Vagina (tissue), 2 donors: ENCODE results near the gene RAB6D. TPM values are rescaled to one million over a fixed set of nuclear protein-coding genes. Genes with fewer than 3 reads are reported as not detected.
A peak's percentile ranks its signal among the peaks of the same experiment; 100 is the strongest.
"Not testable (repeated sequence)": the region's sequence is repeated elsewhere in the genome, so short reads cannot be mapped to it uniquely, and the experiment has no call there.

Experiments used
- DNase-seq, 2 donors: peaks; one replicate each; pipeline ENCODE4 v3.0.0-alpha.2; 2017; ENCODE audit errors: extremely low spot score in 2 of 2
- H3K27ac ChIP-seq: fragments of 200-600 bp; sonication (generic); one replicate; pipeline ENCODE4 v1.5.1; 2019
- H3K27me3 ChIP-seq: fragments of 200-600 bp; sonication (generic); one replicate; pipeline ENCODE4 v1.5.1; 2019
- H3K36me3 ChIP-seq, 2 donors: fragments of 200-600 bp; sonication (generic); one replicate each; pipeline ENCODE4 v1.5.1; 2017 to 2019
- H3K4me1 ChIP-seq: fragments of 200-600 bp; sonication (generic); one replicate; pipeline ENCODE4 v1.5.1; 2019
- H3K4me3 ChIP-seq, 2 donors: fragments of 200-600 bp; sonication (generic); 1 replicate in 1 of 2; 2 replicates in 1 of 2; pipeline ENCODE4 v1.5.1; 2016 to 2019
- H3K9me3 ChIP-seq: fragments of 200-600 bp; sonication (generic); one replicate; pipeline ENCODE4 v1.5.1; 2019
- CTCF ChIP-seq, 3 experiments: fragments of 450-650 bp in 2 of 3; fragments of 200-600 bp in 1 of 3; sonication (generic) in 1 of 3; IDR thresholded peaks; one replicate each; pipeline ENCODE4 v1.5.1; 2017 to 2019; ENCODE audit warnings: antibody characterized with exemption in 3 of 3, mild to moderate bottlenecking in 2 of 3, moderate library complexity in 2 of 3
- POLR2A ChIP-seq, 2 donors: fragments of 450-650 bp; IDR thresholded peaks; one replicate each; pipeline ENCODE4 v1.6.1; 2017; ENCODE audit warnings: antibody characterized with exemption in 2 of 2, mild to moderate bottlenecking in 2 of 2, moderate library complexity in 2 of 2
- POLR2AphosphoS5 ChIP-seq, 2 donors: sonication (generic); formaldehyde crosslinking; IDR thresholded peaks; one replicate each; pipeline ENCODE4 v1.9.0; 2017; ENCODE audit warnings: antibody characterized with exemption in 2 of 2, mild to moderate bottlenecking in 2 of 2, low read depth in 1 of 2; ENCODE audit not compliant: insufficient read depth in 1 of 2
- intact Hi-C: fragments of 100-400 bp; cut with DNase I; formaldehyde crosslinking; loops from one replicate; pipeline ENCODE4 v1.15.1; 2023
- total RNA-seq: library from RNA; depleted of rRNA; stranded (reverse); fragments of >200 nt; gene quantifications from one replicate; pipeline ENCODE4 v1.2.3, GENCODE V29; 2016

RAB6D gene
- total RNA-seq, 1 donor from 2014 or later: not detected

- no peak overlapping the region for H3K4me3 ChIP-seq
- TF ChIP-seq POLR2AphosphoS5 (IDR thresholded peaks at IDR 0.05; ENCODE audit: insufficient read depth in 1 of 2, low read depth in 1 of 2) (no peak), POLR2A (IDR thresholded peaks at IDR 0.05) (no peak), CTCF (IDR thresholded peaks at IDR 0.05) (no peak)
- no peak for DNase-seq
- no peaks in the 10 kb centered on the region for H3K27me3 ChIP-seq
- no peak overlapping the region for H3K27ac ChIP-seq
- no peaks in the 10 kb centered on the region for H3K4me1 ChIP-seq
- no peaks in the 10 kb centered on the region for H3K36me3 ChIP-seq
- intact Hi-C loops: no loop called here
- H3K9me3 ChIP-seq: no peaks in the 10 kb centered on the region
These were observed 14.9 kb downstream of the RAB6D start for GRCh38 chr2:131349021-131349420.

GRCh38 chr2:131347035-131347434 lies 16.9 kb downstream of the RAB6D start:
- H3K9me3 ChIP-seq, DNase-seq, H3K27me3 ChIP-seq, H3K27ac ChIP-seq, intact Hi-C loops, H3K4me3 ChIP-seq, H3K36me3 ChIP-seq, H3K4me1 ChIP-seq: not testable (repeated sequence)

- H3K36me3 ChIP-seq, H3K4me3 ChIP-seq, H3K27ac ChIP-seq, H3K4me1 ChIP-seq, DNase-seq, H3K27me3 ChIP-seq, H3K9me3 ChIP-seq, intact Hi-C loops: not testable (repeated sequence)
These were observed 24.7 kb downstream of the RAB6D start for GRCh38 chr2:131339307-131339706.

GRCh38 chr2:131335319-131335718 lies 28.6 kb downstream of the RAB6D start:
- H3K27me3 ChIP-seq, intact Hi-C loops, H3K27ac ChIP-seq, H3K36me3 ChIP-seq, H3K9me3 ChIP-seq, H3K4me1 ChIP-seq, DNase-seq, H3K4me3 ChIP-seq: not testable (repeated sequence)

- intact Hi-C loops: not testable (repeated sequence)
These were observed 31.3 kb downstream of the RAB6D start for GRCh38 chr2:131332709-131333108.

GRCh38 chr2:131331000-131331399 lies 33.0 kb downstream of the RAB6D start:
- H3K27me3 ChIP-seq, DNase-seq, H3K27ac ChIP-seq, H3K9me3 ChIP-seq, H3K4me1 ChIP-seq, H3K36me3 ChIP-seq, intact Hi-C loops: not testable (repeated sequence)
- H3K4me3 ChIP-seq: peak overlapping the region in 1 of 2 donors; percentile 4

More at GRCh38 chr2:131332709-131333108, 31.3 kb downstream of the RAB6D start:
- H3K36me3 ChIP-seq, H3K27me3 ChIP-seq, H3K4me1 ChIP-seq, H3K4me3 ChIP-seq, H3K27ac ChIP-seq, H3K9me3 ChIP-seq, DNase-seq: not testable (repeated sequence)

GRCh38 chr2:131322209-131322608 lies 41.8 kb downstream of the RAB6D start:
- no peaks in the 10 kb centered on the region for H3K27me3 ChIP-seq
- no peak for DNase-seq
- no peak overlapping the region for H3K27ac ChIP-seq
- H3K36me3 ChIP-seq: no peaks in the 10 kb centered on the region
- H3K9me3 ChIP-seq: no peaks in the 10 kb centered on the region
- intact Hi-C loops: no loop called here
- no peak overlapping the region for H3K4me3 ChIP-seq
- no peak for TF ChIP-seq CTCF (IDR thresholded peaks at IDR 0.05)
- no peak for TF ChIP-seq POLR2AphosphoS5 (IDR thresholded peaks at IDR 0.05; ENCODE audit: insufficient read depth in 1 of 2, low read depth in 1 of 2)
- no peak for TF ChIP-seq POLR2A (IDR thresholded peaks at IDR 0.05)
- no peaks in the 10 kb centered on the region for H3K4me1 ChIP-seq

- H3K9me3 ChIP-seq, H3K4me3 ChIP-seq, intact Hi-C loops, DNase-seq, H3K27me3 ChIP-seq, H3K27ac ChIP-seq, H3K4me1 ChIP-seq, H3K36me3 ChIP-seq: not testable (repeated sequence)
These were observed 42.6 kb downstream of the RAB6D start for GRCh38 chr2:131321344-131321743.

DNA sequence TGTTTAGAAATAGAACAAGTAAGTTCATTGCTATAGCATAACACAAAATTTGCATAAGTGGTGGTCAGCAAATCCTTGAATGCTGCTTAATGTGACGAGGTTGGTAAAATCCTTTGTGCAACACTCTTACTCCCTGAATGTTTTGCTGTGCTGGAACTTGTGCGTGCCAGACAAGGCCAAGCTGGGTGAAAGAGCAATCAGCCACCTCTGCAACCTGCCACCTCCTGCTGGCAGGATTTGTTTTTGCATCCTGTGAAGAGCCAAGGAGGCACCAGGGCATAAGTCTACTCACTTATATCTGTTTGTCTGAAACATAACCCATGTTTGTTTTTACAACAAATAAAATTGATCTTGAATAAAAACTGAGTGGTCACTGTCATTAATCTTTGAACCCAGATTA lies 53.0 kb downstream of the RAB6D start:
- H3K9me3 ChIP-seq, intact Hi-C loops, H3K27me3 ChIP-seq, H3K4me1 ChIP-seq, H3K27ac ChIP-seq, H3K36me3 ChIP-seq, DNase-seq, H3K4me3 ChIP-seq: not testable (repeated sequence)
